ENCODE results near the gene SLC2A3. TPM values are rescaled to one million over a fixed set of nuclear protein-coding genes. Genes with fewer than 3 reads are reported as not detected.
"Not testable (repeated sequence)": the region's sequence is repeated elsewhere in the genome, so short reads cannot be mapped to it uniquely, and the experiment has no call there.

SLC2A3 gene
- polyA plus RNA-seq, 12 donors, result 10.2 to 78.4 (median 22.3) TPM; not detected in 1

- no peak for DNase-seq
Observed at GRCh38 chr12:7917392-7918267, 18.4 kb downstream of the SLC2A3 start.

DNA sequence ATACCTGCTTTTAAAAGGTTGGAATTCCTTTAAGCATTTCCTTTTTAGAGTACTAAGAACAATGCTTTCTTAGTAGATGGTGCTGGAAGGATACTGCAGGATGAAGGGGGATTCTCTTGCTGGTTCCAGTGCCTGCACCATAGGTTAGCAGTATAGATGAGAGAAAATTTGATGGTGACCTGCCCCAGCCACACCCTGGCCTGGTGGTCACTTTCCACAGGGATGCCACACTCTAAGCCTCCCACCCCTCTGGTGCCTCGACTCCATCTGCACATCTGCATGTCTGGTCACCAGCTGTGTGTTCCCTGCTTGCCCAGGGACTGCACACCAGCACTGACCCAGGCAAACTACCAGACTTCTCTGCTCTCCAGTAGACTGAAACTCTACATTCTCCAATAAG lies 19.1 kb downstream of the SLC2A3 start:
- no peak for DNase-seq

GRCh38 chr12:7915661-7916403 lies 20.2 kb downstream of the SLC2A3 start:
- DNase-seq, result no peak

DNA sequence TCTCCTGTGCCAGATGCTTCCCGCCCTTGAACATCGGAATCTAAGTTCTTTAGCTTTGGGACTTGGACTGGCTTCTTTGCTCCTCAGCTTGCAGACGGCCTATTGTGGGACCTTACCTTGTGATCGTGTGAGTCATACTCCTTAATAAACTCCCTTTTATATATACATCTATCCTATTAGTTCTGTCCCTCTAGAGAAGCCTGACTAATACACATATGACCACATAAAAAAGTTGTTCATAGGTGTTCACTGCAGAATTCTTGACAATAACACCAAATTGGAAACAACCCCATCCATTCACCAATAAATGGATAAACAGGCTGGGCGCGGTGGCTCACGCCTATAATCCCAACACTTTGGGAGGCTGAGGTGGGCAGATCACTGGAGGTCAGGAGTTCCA lies 25.9 kb downstream of the SLC2A3 start:
- not testable (repeated sequence) for DNase-seq

DNA sequence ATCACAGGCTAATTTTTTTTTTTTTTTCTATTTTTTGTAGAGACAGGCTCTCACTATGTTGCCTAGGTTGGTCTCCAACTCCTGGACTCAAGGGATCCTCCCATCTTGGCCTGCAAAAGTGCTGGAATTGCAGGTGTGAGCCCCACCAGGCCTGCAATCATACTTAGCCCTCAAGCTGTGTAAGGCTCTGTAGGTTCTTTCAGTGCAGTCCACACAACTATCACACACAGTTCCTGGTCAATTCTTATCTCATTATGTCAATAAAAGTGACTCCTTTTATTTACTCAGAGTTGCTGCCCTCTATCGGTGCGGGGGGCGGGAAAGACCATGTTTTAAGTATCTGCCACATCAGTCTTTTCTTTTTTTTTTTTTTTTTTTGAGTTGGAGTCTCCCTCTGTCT lies 29.0 kb downstream of the SLC2A3 start:
- DNase-seq, result no peak

GRCh38 chr12:7906303-7906702 lies 29.7 kb downstream of the SLC2A3 start:
- DNase-seq, result not testable (repeated sequence)

DNA sequence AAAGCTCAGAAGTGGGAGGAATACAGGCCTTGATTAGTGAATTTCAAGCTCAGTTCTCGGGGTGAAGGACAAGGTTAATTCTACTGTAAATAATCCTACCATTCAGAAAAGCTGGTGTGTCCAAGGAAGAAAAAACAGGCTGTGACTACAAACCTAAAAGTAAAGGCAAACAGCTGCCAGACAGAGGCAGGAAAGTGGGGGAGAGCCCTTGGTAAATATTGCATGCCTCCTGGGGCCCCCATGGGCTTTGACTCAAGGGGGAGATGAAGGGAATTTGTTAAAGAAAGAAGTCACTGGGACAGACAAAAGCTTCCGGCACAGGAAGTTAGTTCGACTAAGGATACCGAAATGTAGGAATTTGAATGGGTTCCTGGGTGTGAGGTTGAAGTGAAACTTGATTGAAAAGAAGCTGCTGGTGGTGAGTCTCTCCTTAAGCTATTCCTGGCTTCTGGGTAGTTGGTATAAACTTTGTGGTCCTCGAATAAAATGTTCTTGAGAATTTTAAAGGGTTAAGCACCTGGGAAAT lies 30.3 kb downstream of the SLC2A3 start:
- DNase-seq, result not testable (repeated sequence)

DNA sequence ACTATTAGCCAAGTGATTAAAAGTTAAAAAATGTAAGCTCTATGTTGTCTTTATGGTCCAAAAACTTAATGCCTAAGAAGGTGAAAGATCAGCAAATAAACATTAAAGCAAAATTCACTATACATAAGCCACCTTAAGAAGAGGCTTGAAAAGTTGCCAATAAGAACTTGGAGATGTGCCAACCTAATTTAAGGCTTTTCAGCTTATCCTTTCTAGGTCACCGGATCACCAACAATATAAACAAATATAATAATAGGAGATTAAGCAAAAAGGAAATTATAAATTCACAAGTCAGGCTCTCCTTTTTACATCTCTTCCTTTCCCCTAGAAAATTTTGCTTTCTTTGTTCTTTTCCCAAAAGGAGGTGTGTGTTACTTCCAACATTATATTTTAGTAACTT lies 30.9 kb downstream of the SLC2A3 start:
- DNase-seq, result no peak

- not testable (repeated sequence) for DNase-seq
Observed at GRCh38 chr12:7902416-7902815, 33.6 kb downstream of the SLC2A3 start.

DNA sequence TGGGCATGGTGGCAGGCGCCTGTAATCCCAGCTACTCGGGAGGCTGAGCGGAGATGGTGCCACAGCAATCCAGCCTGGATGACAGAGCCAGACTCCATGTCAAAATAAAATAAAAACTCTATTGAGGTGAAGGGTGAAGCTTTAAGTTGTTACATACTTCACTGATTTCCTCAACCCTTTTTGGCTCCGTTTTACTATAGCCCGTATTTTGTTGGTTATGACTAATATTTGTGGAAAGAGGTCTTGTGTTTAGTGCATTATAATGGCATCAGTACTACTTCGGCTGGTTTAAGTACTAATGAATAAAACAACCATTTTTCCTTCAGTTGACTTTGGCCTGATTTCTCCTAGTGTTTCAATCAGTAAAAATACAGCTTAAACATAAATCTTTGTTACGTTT lies 36.2 kb downstream of the SLC2A3 start:
- no peak for DNase-seq

GRCh38 chr12:7896726-7897125 lies 39.3 kb downstream of the SLC2A3 start:
- DNase-seq, result not testable (repeated sequence)

DNA sequence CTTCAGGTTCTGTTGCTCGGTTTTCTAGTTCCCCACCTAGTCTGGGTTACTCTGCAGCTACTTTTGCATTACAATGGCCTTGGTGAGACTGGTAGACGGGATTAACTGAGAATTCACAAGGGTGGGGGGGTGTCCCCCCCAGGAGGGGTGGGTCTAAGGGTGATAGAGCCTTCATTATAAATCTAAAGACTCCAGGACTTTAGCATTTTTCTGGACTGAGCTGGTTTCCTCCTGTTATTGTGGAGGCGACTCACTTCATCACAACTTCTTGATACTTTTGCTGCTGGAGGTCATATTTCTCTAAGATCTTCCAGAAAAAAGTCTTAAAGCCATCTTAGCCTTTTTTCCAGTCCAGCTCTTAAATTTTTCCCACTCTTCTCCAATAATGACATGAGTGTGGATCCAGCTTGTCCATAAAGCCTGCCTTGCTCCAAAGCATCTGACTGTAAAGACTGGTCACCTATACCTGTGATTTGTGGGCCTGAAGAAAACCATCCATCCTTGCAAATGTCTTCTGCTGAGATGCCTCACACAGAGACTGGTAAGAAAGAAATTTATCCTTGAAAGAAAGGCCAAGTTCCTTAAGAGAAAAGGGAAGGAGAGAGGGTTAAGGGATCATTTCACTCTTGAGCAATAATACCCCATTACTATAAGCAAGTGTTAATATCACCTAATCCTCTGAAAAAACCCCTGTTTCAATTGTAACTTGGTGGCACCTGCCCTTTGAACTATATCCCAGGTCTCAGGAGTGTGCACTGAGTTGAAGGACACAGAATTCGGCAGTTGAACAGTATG lies 43.6 kb downstream of the SLC2A3 start:
- DNase-seq, result no peak

- no peak for DNase-seq
Observed at GRCh38 chr12:7884689-7885088, 51.3 kb downstream of the SLC2A3 start.

DNA sequence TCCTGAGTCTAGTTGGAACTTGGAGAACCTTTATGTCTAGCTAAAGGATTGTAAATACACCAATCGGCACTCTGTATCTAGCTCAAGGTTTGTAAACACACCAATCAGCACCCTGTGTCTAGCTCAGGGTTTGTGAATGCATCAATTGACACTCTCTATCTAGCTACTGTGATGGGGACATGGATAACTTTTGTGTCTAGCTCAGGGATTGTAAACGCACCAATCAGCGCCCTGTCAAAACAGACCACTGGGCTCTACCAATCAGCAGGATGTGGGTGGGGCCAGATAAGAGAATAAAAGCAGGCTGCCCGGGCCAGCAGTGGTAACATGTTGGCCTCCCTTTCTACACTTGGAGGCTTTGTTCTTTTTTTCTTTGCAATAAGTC lies 54.3 kb downstream of the SLC2A3 start:
- not testable (repeated sequence) for DNase-seq

DNA sequence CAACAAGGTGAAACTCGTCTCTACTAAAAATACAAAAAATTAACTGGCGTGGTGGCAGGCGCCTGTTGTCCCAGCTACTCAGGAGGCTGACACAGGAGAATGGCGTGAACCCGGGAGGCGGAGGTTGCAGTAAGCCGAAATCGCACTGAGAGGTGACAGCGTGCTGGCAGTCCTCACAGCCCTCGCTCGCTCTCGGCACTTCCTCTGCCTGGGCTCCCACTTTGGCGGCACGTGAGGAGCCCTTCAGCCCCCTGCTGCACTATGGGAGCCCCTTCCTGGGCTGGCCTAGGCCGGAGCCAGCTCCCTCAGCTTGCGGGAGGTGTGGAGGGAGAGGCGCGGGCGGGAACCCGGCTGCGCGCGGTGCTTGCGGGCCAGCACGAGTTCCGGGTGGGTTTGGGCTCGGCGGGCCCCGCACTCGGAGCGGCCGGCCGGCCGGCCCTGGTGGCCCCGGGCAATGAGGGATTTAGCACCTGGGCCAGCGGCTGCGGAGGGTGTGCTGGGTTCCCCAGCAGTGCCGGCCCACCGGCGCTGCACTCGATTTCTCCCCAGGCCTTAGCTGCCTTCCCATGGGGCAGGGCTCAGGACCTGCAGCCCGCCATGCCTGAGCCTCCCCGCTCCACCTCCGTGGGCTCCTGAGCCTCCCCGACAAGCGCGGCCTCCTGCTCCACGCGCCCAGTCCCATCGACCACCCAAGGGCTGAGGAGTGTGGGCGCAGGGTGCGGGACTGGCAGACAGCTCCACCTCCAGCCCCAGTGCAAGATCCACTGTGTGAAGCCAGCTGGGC lies 54.8 kb downstream of the SLC2A3 start:
- DNase-seq, result not testable (repeated sequence)

GRCh38 chr12:7879246-7879645 lies 56.7 kb downstream of the SLC2A3 start:
- no peak for DNase-seq

DNA sequence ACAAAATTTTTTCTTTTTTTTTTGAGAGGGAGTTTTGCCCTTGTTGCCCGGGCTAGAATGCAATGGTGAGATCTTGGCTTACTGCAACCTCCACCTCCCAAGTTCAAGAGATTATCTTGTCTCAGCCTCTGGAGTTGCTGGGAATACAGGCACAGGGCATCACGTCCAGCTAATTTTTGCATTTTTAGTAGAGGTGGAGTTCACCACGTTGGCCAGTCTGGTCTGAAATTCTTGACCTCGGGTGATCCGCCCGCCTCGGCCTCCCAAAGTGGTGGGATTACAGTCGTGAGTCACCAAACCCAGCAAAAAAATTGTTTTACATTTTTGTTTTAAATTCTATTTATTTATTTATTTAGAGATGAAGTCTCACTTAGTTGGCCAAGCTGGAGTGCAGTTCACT lies 58.6 kb downstream of the SLC2A3 start:
- no peak for DNase-seq

- DNase-seq, result no peak
Observed at GRCh38 chr12:7872566-7873319, 63.2 kb downstream of the SLC2A3 start, which contains the start of gene SLC2A14. TSS of gene SLC2A14 (minus strand) at chr12:7872915. CDS start at chr12:7869880, 3,035 bp downstream.

- no peak for DNase-seq
Observed at GRCh38 chr12:7870335-7870734, 65.7 kb downstream of the SLC2A3 start.
